GM19025 (cell line): ENCODE measurements around the gene GNB5.
"Not testable (repeated sequence)": the region's sequence is repeated elsewhere in the genome, so short reads cannot be mapped to it uniquely, and the experiment has no call there.

ENCODE experiments used
- ATAC-seq: cut with Tn5 transposase; IDR thresholded peaks from one replicate; pipeline ENCODE4 v1.9.1; 2021; ENCODE audit warnings: mild to moderate bottlenecking, low read depth, moderate library complexity; ENCODE audit not compliant: unreplicated experiment

The GNB5 gene

DNA sequence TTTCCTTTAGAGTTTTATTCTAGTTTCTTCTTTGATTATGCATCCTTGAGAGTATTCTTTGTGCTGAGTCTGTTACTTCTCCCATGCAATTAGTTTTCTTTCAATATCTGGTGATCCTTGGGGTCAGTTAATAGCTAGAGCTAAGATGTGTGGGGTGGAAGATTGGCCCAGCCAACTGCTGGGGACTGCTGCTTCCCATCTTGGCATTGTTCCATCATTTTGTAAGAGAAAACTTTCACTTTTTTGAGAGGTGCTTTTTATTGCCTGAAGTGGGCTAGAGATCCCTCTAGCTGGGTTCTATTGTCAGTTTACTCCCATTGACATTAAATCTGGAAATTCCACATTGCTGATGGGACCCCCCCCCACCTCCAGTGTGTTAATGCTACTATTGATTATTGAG, 94.0 kb downstream of the GNB5 start:
- ATAC-seq, result no peak

DNA sequence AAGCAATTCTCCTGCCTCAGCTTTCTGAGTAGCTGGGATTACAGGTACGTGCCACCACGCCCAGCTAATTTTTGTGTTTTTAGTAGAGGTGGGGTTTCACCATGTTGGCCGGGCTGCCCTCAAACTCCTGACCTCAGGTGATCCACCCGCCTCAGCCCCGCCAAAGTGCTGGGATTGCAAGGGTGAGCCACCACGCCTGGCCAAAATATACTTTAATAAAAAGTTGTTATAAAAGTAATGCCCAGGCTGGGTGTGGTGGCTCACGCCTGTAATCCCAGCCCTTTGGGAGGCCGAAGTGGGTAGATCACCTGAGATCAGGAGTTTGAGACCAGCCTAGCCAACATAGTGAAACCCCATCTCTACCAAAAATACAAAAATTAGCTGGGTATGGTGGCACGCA, 94.7 kb downstream of the GNB5 start:
- ATAC-seq, result not testable (repeated sequence)

GRCh38 chr15:52095597-52096262, 95.5 kb downstream of the GNB5 start:
- no peak for ATAC-seq

DNA sequence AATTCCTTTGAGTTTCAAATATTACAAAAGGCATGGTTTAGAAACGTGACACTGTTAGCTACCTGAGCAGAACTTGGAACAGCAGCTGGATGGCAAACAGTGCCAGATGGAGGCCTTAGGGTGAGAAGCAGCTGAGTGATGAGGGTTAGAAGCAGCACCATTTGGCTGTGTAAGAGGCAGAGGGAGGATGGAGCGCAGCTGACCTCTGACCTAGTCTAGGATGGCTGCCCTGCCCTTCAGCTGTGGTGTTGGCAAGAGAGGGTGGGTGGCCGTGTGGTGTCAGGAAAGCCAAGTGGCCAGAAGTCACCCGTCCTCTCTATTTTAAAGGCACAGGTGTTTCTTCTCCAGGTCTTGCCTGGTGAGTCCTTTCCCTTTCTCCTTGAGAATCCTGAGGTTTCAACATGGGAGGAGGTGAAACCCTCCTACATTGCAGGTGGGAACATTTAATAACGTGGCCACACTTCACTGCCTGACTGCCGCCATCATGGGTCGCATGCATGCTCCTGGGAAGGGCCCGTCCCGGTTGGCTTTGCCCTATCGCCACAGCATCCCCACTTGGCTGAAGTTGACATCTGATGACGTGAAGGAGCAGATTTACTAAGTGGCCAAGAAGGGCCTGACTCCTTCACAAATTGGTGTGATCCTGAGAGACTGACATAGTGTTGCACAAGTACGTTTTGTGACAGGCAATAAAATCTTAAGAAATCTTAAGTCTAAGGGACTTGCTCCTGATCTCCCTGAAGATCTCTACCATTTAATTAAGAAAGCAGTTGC, 96.2 kb downstream of the GNB5 start:
- no peak for ATAC-seq

DNA sequence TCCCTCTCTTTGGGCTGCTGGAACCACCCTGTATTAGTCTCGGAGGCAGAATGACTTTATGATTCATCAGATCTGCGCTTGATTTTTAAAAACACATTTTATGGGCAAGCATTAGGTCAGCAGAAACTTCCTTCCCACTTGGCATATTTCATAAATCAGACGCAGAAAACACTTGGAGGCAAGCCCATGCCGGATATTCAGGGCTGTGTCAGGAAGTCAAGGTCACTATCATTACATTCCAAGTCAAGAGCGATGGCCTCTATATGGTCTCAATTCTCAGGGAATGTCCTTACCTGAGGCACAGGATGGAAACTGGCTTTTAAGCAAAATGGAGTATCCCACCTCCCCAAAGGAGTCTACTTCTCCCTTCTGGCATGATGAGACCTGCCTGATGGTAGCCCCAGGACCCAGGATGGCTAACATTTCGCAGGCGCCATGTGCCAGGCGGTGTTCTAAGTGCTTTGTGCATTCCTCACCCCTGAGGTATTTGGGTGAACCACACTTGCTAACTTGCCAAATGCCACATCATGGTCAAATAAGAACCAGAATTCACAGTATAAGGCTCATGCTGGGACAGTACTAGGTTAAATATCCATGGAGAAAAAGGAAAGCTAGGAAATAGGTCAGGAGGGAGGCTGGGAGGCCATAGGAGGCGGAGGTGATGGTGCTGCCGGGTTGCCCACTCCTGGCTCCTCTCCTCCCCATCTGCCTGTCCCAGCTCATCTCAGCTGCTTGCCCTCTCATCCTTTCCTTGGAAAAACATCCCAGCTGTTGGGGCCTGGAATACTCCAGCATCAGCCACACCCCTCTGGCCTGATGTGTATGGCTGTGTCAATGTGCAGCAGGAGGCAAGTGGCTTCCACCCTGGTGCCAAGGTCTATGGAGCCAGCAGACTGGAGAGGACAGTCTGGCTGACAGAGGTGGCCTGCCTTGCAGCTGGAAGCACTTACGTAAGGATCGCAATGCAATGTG, 97.4 kb downstream of the GNB5 start:
- no peak for ATAC-seq

DNA sequence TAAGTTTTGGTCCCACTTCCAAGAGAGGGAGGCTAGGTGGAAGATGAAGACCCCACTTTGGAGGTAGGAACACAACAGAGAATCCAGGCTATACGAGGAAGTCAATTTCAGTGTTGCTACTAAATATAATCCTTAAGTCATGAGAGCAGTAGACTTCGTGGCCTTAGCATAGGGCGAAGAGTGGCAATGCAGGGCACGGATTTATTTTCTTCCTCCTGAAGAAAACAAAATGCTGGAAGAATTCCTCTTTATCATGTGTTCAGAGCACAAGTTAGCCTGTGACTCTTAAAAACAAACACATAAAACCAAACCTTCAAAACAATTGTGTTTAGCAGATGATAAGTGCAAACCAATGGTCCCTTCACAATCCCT, 98.0 kb downstream of the GNB5 start:
- no peak for ATAC-seq

- ATAC-seq, result no peak
Measured at GRCh38 chr15:52090193-52090592, 101.0 kb downstream of the GNB5 start.

DNA sequence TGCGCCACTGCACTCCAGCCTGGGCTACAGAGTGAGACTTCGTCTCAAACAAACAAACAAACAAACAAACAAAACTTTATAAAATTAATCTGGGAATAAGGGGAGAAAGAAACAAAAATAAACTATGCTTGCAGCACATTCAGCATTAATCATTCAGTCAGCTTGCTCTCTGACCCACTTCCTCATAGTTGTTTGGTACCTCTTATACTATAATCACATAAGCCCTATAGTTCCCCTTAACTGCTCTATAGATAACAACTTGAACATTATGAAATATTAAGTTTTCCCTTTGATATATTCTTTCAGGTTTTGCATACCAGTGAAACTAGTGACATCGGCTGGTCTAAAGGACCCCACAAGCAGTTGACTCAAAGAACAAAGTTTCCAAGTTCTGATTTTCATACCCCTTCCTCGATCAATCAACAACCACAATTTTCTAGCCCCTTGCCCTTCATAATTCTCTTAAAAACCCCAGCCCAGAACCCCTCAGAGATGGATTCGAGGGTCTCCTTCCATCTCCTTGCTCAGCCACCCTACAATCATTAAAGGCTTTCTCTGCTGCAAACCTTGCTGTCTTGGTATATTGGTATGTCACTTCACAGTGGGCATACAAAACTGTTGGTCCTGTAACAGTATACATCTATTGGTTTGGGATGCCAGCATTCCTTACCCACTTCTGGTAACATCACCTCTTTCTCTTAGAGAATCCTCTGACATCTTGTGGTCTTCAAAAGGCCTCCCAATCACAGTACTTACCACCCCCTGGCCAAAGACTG, 105.0 kb downstream of the GNB5 start:
- ATAC-seq, result no peak

DNA sequence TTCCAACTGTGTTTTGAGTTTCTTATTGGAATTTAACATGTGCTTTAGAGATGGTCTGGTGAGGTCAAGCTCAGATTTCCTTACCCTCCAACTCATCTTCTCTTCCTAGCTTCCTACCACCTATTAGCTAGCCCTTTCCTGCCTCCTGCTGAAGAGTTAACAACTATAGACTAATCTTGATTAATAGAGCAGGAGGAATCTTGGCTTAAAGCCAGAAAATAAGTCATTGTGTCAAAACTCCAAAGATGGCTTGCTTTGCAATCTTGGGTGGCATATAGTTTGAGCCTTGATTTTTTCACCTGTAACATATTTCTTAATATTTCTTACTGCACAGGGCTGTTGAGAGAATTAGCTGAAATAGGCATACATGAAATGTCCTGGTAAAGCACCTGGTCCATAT, 105.9 kb downstream of the GNB5 start:
- ATAC-seq, result no peak

- no peak for ATAC-seq
Measured at GRCh38 chr15:52083603-52084002, 107.6 kb downstream of the GNB5 start.

DNA sequence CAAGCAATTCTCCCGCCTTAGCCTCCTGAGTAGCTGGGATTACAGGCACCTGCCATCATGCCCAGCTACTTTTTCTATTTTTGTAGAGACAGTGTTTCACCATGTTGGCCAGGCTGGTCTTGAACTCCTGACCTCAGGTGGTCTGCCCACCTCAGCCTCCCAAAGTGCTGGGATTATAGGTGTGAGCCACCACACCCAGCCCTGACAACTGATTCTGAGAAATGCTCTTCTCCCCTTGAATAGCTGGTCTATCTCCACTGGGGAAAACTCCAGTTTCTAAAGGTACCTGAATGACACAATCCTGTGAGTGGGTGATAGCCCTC, 108.2 kb downstream of the GNB5 start:
- not testable (repeated sequence) for ATAC-seq

DNA sequence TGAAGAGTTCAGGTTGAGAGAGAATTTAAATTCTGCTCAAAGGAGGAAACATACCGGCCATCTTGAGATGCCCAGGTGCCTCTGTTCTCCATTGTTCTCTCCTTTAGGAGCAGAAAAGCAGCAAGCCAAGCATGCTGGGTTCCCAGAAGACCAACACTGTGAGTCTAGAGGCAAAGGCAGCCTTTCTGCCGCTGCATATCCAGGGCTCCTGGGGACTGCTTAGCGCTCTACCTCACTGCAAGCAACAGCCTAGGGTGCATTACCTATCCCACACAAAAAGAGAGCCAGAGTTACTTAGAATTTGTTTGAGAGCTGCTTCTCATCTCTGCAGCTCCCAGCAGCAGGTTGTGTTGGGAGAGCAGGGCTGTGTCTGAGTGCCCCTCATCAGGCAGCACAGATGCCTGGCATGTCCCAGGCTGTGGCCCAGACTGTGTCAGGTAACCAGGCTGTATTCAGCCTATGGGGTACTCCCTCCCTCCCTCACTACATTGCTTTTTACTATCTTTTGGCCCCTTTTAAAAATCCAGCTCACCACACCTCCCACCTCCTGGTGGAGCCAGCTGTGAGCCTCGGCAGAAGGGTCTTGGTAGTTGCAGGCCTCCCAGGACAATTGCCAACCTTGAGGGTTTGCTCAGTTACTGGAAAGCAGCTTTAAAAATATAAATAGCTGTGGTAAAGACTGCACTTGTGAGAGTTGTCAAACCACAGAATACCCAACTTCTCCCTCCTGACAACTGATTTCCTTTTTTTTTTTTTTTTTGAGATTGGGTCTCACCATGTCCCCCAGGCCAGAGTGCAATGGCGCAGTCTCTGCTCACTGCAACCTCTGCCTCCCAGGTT, 108.8 kb downstream of the GNB5 start:
- ATAC-seq, result peak; percentile 59

GRCh38 chr15:52080706-52081392, 110.3 kb downstream of the GNB5 start:
- ATAC-seq, result no peak

DNA sequence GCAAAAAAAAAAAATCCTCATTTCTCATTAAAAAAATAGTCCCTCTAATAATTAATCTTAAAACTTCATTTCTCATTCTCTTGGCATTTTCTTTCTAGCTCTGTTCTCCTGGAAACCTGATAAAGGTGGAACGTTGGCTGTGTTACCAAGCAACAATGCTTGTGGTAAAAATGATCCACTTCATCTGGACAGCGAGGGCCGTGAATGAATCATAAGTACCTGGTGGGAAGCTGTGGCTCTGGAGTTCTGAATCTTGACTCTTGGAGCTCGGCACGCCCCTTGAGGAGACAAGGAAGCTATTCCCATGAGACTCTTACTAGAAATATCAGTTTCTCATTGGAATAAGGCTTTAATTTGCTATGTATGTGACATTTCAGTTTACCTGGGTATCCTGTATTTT, 111.2 kb downstream of the GNB5 start:
- ATAC-seq, result no peak

- no peak for ATAC-seq
Measured at GRCh38 chr15:52078876-52079700, 112.1 kb downstream of the GNB5 start.

GRCh38 chr15:52078197-52078875, 112.9 kb downstream of the GNB5 start:
- no peak for ATAC-seq

- no peak for ATAC-seq
Measured at GRCh38 chr15:52076889-52077781, 114.1 kb downstream of the GNB5 start.
